Brain microvascular endothelial cell (primary cell): ENCODE data around the gene LMX1B.

ENCODE experiments used
- DNase-seq: peaks from one replicate; pipeline ENCODE4 v3.0.0-alpha.2; 2020
- H3K27ac ChIP-seq: fragments of 250-450 bp; sonication (Bioruptor Pico); 2 replicates; pipeline ENCODE4 v1.5.1; 2020; ENCODE audit warnings: mild to moderate bottlenecking, moderate library complexity
- H3K27me3 ChIP-seq: fragments of 250-450 bp; sonication (Bioruptor Pico); replicated peaks from 2 replicates; pipeline ENCODE4 v1.5.1; 2020; ENCODE audit warnings: mild to moderate bottlenecking
- H3K36me3 ChIP-seq: fragments of 250-450 bp; sonication (Bioruptor Pico); replicated peaks from 2 replicates; pipeline ENCODE4 v1.5.1; 2020; ENCODE audit warnings: mild to moderate bottlenecking
- H3K4me3 ChIP-seq: 2 replicates; pipeline ENCODE4 v1.5.1; 2011; ENCODE audit warnings: low read depth, mild to moderate bottlenecking, control low read depth, low read length, moderate library complexity
- in situ Hi-C: cut with HindIII; loops from 2 replicates; pipeline ENCODE4 v1.10.0; 2017; ENCODE audit warnings: low sequenced_read_pairs, low pct_ligation_motif_present
- TF ChIP-seq, protein P1 (sequence below): IDR thresholded peaks from 2 replicates; pipeline ENCODE4 v1.5.1; 2011; ENCODE audit warnings: low read depth, mild to moderate bottlenecking, moderate library complexity, low read length, control low read depth, inconsistent platforms; ENCODE audit errors: missing control alignments

The LMX1B gene

DNA sequence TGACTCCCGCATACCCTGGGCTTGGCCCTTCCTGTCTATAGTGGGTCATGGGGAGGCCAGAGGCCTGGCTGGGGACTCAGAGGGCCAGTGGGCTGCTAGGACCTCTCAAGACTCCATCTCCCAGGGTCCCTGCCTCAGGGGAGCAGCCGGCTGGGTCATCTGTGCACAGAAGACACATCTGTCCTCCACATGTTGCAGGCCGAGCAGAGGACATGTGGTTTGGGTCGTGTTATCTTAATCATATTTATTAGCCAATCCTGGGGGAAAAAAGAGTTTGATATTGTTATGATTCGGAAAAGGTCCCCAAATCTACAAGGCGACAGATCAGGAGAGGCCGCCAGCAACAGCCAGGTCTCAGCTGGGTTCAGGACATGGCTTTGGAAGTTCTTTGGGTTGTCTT lies 14.4 kb downstream of the LMX1B start:
- Histone ChIP-seq H3K4me3 (no peak overlapping the region), H3K36me3 (no peaks in the 10 kb centered on the region), H3K27me3 (peaks cover 79% of the 10 kb centered on the region), H3K27ac (no peak overlapping the region)
- DNase-seq = no peak
- in situ Hi-C loops = no loop called here
- TF ChIP-seq, protein P1, sequence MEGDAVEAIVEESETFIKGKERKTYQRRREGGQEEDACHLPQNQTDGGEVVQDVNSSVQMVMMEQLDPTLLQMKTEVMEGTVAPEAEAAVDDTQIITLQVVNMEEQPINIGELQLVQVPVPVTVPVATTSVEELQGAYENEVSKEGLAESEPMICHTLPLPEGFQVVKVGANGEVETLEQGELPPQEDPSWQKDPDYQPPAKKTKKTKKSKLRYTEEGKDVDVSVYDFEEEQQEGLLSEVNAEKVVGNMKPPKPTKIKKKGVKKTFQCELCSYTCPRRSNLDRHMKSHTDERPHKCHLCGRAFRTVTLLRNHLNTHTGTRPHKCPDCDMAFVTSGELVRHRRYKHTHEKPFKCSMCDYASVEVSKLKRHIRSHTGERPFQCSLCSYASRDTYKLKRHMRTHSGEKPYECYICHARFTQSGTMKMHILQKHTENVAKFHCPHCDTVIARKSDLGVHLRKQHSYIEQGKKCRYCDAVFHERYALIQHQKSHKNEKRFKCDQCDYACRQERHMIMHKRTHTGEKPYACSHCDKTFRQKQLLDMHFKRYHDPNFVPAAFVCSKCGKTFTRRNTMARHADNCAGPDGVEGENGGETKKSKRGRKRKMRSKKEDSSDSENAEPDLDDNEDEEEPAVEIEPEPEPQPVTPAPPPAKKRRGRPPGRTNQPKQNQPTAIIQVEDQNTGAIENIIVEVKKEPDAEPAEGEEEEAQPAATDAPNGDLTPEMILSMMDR = no peak

DNA sequence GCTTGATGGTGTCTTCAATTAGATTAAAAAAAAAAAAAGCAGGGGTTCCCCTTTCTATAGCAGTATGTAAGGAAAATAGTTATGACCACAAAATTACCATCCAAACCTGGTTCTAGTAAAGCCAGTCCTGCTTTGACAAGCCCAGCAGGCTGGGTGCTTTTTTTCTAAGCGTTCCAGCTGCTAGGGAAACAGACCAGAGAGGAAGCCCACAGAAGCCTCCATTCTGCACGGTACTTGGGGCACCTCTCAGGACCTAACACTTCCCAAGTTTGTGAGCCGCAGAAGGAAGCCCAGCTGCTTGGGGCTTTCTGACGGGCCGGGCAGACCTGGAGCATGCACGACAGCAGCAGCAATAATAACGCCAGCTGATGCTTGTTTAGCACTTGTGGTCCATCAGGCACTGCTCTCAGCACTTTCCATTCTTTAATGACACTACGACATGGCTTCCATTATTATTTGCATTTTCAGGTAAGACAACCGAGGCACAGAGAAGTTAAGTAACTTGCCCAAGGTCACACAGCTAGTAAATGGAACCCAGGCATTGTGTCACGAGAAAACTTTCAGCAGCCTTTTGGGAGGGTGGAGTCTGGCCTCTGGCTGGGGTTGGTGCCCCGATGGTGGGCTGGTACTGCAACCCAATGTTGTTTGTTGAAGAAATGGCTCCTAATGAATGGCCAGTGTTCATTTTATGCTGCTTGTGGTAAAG lies 15.4 kb downstream of the LMX1B start:
- no peak overlapping the region for H3K4me3 ChIP-seq
- TF ChIP-seq, protein P1 = no peak
- DNase-seq = no peak
- in situ Hi-C loops = no loop called here
- peaks cover 74% of the 10 kb centered on the region for H3K27me3 ChIP-seq
- no peak overlapping the region for H3K27ac ChIP-seq
- H3K36me3 ChIP-seq = no peaks in the 10 kb centered on the region

DNA sequence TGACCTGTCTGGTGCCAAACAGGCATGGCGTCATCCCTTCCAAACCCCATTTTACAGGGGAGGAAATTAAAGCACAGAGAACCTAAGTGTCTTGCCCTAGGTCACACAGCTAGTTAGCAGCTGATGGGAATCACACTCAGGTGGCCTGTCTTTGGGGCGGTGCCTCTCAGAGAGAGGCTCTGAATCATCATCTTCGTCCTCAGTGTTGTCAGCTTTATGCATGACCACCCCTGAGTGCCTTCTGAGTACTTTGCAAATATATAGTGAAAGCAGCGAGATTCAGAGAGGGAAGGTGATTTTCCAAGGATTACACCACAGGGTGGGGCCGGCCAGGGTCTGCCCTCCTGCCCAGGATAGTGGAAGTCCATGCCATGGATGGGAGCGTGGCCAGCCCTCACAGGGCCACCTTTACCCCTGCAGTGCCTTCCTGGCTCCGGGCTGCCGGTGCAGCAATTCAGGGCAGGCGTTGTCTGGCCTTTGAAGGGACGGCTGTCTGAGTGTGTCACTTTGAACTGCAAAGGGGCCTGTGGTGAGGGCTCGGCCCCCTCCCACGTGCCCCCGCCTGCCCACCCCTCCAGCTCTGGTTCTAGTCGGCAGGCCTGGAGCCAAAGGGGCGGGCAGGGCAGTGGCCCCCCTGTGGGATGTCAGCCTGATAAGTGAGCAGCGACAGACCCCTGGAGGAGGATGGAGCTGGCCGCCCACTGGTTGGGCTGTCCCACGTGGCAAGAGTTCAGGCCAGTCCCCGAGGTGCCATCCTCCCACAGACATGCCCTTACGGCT lies 16.9 kb downstream of the LMX1B start:
- no peak overlapping the region for H3K27ac ChIP-seq
- H3K27me3 ChIP-seq = peaks cover 66% of the 10 kb centered on the region
- in situ Hi-C loops = no loop called here
- no peak for DNase-seq
- H3K4me3 ChIP-seq = no peak overlapping the region
- no peaks in the 10 kb centered on the region for H3K36me3 ChIP-seq
- TF ChIP-seq, protein P1 = no peak

DNA sequence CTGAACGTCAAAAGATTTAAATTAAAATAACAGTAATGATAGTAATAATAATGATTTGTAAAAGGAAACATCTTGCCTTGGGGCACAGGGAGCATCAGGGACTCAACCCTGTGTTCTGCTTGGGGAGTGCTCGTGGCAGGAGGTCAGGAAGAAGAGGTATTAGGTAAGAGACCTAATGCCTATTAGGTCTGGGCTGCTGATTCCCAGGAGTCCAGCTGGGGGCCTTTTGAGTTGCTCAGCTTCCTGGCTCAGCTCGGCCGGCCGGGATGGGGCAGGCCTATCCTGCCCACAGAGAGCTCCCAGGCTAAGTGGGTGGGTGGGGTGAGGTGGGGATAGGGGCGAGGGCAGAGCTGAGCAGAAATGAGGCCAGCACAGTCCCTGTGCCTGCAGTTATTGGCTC lies 17.5 kb downstream of the LMX1B start:
- TF ChIP-seq, protein P1 = no peak
- H3K36me3 ChIP-seq = no peaks in the 10 kb centered on the region
- H3K27ac ChIP-seq = no peak overlapping the region
- in situ Hi-C loops = no loop called here
- DNase-seq = no peak
- no peak overlapping the region for H3K4me3 ChIP-seq
- peaks cover 62% of the 10 kb centered on the region for H3K27me3 ChIP-seq

DNA sequence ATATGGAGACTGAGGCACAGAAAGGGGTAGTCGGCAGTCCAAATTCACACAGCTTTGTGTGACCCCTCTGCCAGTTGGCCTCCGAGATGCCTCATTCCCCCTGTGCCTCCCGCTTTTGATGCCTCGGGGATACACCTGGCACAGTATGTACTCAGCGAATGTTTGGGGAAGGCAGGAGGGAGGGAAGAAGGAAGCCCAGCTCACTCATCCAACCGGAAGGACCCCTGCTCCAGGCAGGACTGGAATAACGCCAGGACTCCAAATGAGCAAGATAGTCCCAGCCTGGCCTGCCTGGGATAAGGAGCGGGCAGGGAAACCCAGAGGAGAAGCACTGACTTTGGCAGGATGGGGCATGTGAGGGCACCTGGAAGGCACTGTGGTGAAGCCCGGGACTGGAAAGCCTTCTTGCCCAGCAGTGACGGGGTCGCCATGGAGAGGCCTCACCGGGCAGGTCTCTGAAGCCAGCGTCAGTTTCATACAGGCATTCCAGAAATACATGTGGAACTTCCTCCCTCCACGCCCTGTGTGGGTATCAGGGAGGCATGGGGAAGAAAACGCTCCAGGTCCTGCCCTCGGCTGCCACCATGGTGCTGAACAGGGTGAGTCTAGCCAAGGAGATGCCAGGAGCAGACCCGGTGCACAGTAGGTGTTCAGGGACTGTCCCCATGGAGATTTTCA lies 20.3 kb downstream of the LMX1B start:
- Histone ChIP-seq H3K27ac (no peak overlapping the region), H3K36me3 (no peaks in the 10 kb centered on the region), H3K27me3 (peaks cover 52% of the 10 kb centered on the region), H3K4me3 (no peak overlapping the region)
- in situ Hi-C loops = no loop called here
- DNase-seq = no peak
- TF ChIP-seq, protein P1 = no peak
